Loucy (cell line): ENCODE data around the gene GLOD5.

Source experiments
- H2AFZ ChIP-seq: fragments of 200-600 bp; sonication (generic); 2 replicates; pipeline ENCODE4 v1.6.0; 2016; ENCODE audit warnings: antibody characterized with exemption, mild to moderate bottlenecking, low read length, moderate library complexity
- H3F3A ChIP-seq: fragments of 200-600 bp; 2 replicates; pipeline ENCODE4 v1.6.0; 2016; ENCODE audit warnings: antibody characterized with exemption, low read depth, mild to moderate bottlenecking
- H3K27me3 ChIP-seq: fragments of 200-600 bp; sonication (generic); 2 replicates; pipeline ENCODE4 v1.6.1; 2014; ENCODE audit warnings: low read length, mild to moderate bottlenecking; ENCODE audit not compliant: insufficient read depth, poor library complexity, severe bottlenecking
- H3K36me3 ChIP-seq: fragments of 200-600 bp; sonication (generic); 2 replicates; pipeline ENCODE4 v1.6.1; 2016; ENCODE audit warnings: low read length; ENCODE audit not compliant: insufficient read depth
- H3K4me1 ChIP-seq: fragments of 200-600 bp; sonication (generic); 2 replicates; pipeline ENCODE4 v1.5.1; 2014; ENCODE audit warnings: low read length, mild to moderate bottlenecking; ENCODE audit not compliant: insufficient read depth, poor library complexity, severe bottlenecking
- H3K4me2 ChIP-seq: fragments of 200-600 bp; sonication (generic); 2 replicates; pipeline ENCODE4 v1.6.0; 2014; ENCODE audit warnings: antibody characterized with exemption, low read length, low read depth, mild to moderate bottlenecking; ENCODE audit not compliant: poor library complexity, severe bottlenecking
- H3K4me3 ChIP-seq: fragments of 200-600 bp; sonication (generic); 2 replicates; pipeline ENCODE4 v1.5.1; 2014; ENCODE audit warnings: low read length, mild to moderate bottlenecking, mixed read lengths; ENCODE audit not compliant: poor library complexity, severe bottlenecking
- H3K79me2 ChIP-seq: fragments of 200-600 bp; sonication (generic); 2 replicates; pipeline ENCODE4 v1.6.1; 2014; ENCODE audit warnings: low read length; ENCODE audit not compliant: insufficient read depth
- H3K9ac ChIP-seq: fragments of 200-600 bp; sonication (generic); 2 replicates; pipeline ENCODE4 v1.6.0; 2014; ENCODE audit warnings: mild to moderate bottlenecking, low read depth, low read length, moderate library complexity; ENCODE audit not compliant: poor library complexity, severe bottlenecking
- H3K9me2 ChIP-seq: fragments of 200-600 bp; sonication (generic); replicated peaks from 2 replicates; pipeline ENCODE4 v1.6.1; 2016; ENCODE audit warnings: low read depth, low read length, mixed read lengths
- H3K9me3 ChIP-seq: fragments of 200-600 bp; sonication (generic); 2 replicates; pipeline ENCODE4 v1.6.1; 2014; ENCODE audit warnings: mild to moderate bottlenecking, antibody characterized with exemption, low read length, low read depth; ENCODE audit not compliant: insufficient read depth
- H4K20me1 ChIP-seq: fragments of 200-600 bp; sonication (generic); 2 replicates; pipeline ENCODE4 v1.6.0; 2014; ENCODE audit warnings: antibody characterized with exemption, low read length, mild to moderate bottlenecking; ENCODE audit not compliant: insufficient read depth, poor library complexity, severe bottlenecking
- CTCF ChIP-seq: fragments of 200-600 bp; sonication (generic); conservative IDR thresholded peaks from 2 replicates; pipeline ENCODE4 v1.5.1; 2014; ENCODE audit warnings: mild to moderate bottlenecking, antibody characterized with exemption, low read length
- EZH2phosphoT487 ChIP-seq: fragments of 200-600 bp; IDR thresholded peaks from 2 replicates; pipeline ENCODE4 v1.6.1; 2018; ENCODE audit warnings: antibody characterized with exemption, mild to moderate bottlenecking, moderate library complexity, borderline replicate concordance

Gene GLOD5

GRCh38 chrX:48801280-48802088, 39.9 kb downstream of the GLOD5 start, which contains the start of gene HDAC6:
Gene HDAC6, plus strand, starts transcription at chrX:48802067. Its CDS starts 626 bp downstream, at chrX:48802693.
- TF ChIP-seq EZH2phosphoT487 (no peak), CTCF (no peak)
- Histone ChIP-seq H3F3A (no peaks in the 10 kb centered on the region), H3K9ac (peak within 1 kb of the TSS; percentile 97), H3K9me2 (no peaks in the 10 kb centered on the region), H3K9me3 (no peaks in the 10 kb centered on the region), H4K20me1 (no peaks in the 10 kb centered on the region), H3K36me3 (no peaks in the 10 kb centered on the region), H3K4me1 (peaks cover 14% of the 10 kb centered on the region), H3K4me3 (peak within 1 kb of the TSS; percentile 96), H3K4me2 (peak within 1 kb of the TSS; percentile 92), H3K27me3 (no peaks in the 10 kb centered on the region), H2AFZ (peak within 1 kb of the TSS; percentile 81), H3K79me2 (peaks cover 11% of the 10 kb centered on the region; the same call in 1 of the 2 replicates)

- Histone ChIP-seq H3K36me3 (no peaks in the 10 kb centered on the region), H2AFZ (peak overlapping the region; percentile 81), H3K9ac (peak overlapping the region; percentile 97), H3K4me3 (peak overlapping the region; percentile 96), H3K9me2 (no peaks in the 10 kb centered on the region), H3K79me2 (peaks cover 11% of the 10 kb centered on the region; the same call in 1 of the 2 replicates), H3K4me1 (peaks cover 14% of the 10 kb centered on the region), H3F3A (no peaks in the 10 kb centered on the region), H3K27me3 (no peaks in the 10 kb centered on the region), H3K9me3 (no peaks in the 10 kb centered on the region), H3K4me2 (peak overlapping the region; percentile 87), H4K20me1 (no peaks in the 10 kb centered on the region)
- TF ChIP-seq EZH2phosphoT487 (no peak), CTCF (no peak)
These were observed 40.8 kb downstream of the GLOD5 start for GRCh38 chrX:48802089-48802904.

GRCh38 chrX:48802905-48803200, 41.3 kb downstream of the GLOD5 start:
- TF ChIP-seq CTCF (no peak), EZH2phosphoT487 (no peak)
- no peaks in the 10 kb centered on the region for H4K20me1 ChIP-seq
- H3K79me2 ChIP-seq = peaks cover 11% of the 10 kb centered on the region; the same call in 1 of the 2 replicates
- H3K4me2 ChIP-seq = peak overlapping the region; percentile 87
- no peaks in the 10 kb centered on the region for H3K36me3 ChIP-seq
- H3K9ac ChIP-seq = peak overlapping the region; percentile 97
- H3K4me3 ChIP-seq = peak overlapping the region; percentile 96
- no peaks in the 10 kb centered on the region for H3K9me2 ChIP-seq
- H3K4me1 ChIP-seq = peaks cover 14% of the 10 kb centered on the region
- no peaks in the 10 kb centered on the region for H3F3A ChIP-seq
- no peaks in the 10 kb centered on the region for H3K27me3 ChIP-seq
- no peaks in the 10 kb centered on the region for H3K9me3 ChIP-seq
- no peak overlapping the region for H2AFZ ChIP-seq
